Measurements from ENCODE around the gene UGT8.
"Not testable (repeated sequence)": the region's sequence is repeated elsewhere in the genome, so short reads cannot be mapped to it uniquely, and the experiment has no call there.

Gene UGT8

GRCh38 chr4:114606245-114606644, 7.6 kb downstream of the UGT8 start:
- no peak for FAIRE-seq

GRCh38 chr4:114607056-114607455, 8.4 kb downstream of the UGT8 start:
- FAIRE-seq = no peak

- FAIRE-seq = no peak
These were observed 15.0 kb downstream of the UGT8 start for GRCh38 chr4:114613560-114613959.

GRCh38 chr4:114615435-114615834, 16.8 kb downstream of the UGT8 start:
- no peak for FAIRE-seq

GRCh38 chr4:114616036-114616435, 17.4 kb downstream of the UGT8 start:
- not testable (repeated sequence) for FAIRE-seq

- FAIRE-seq = no peak
These were observed 27.6 kb downstream of the UGT8 start for GRCh38 chr4:114626196-114626595.

DNA sequence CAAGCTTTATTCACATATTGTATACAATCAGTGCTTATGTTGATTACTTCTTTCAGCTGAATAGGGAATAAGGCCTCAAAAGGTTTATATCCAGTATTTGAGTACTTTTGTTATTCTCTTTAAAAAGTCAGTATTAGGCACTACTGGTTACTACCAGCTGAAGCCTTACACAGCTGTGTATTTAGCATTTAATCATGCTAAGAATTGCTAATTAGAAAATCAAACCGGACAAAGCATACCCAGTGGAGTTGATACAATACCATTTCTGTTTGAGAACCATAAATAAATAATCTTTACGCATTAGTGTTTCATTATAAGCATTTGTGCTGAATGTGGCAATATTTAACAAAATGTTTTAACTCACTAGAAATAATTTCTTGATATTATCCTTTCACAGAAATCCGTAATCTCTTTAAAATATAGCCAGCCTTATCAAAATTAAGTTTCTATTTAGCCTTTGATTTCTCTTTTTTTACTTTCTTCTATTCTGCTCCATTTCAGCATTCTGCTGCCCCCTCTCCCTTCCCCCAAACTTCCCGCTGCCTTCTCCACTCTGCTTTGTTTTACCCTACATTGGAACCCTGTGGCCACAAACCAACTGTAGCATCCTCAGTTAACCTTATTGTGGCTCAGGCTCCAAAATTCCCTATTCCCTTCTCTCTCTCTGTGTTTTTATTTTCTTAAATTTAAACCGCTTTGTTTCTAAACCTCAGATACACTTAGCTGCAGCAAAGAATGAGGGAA, 37.8 kb downstream of the UGT8 start:
- FAIRE-seq = no peak

DNA sequence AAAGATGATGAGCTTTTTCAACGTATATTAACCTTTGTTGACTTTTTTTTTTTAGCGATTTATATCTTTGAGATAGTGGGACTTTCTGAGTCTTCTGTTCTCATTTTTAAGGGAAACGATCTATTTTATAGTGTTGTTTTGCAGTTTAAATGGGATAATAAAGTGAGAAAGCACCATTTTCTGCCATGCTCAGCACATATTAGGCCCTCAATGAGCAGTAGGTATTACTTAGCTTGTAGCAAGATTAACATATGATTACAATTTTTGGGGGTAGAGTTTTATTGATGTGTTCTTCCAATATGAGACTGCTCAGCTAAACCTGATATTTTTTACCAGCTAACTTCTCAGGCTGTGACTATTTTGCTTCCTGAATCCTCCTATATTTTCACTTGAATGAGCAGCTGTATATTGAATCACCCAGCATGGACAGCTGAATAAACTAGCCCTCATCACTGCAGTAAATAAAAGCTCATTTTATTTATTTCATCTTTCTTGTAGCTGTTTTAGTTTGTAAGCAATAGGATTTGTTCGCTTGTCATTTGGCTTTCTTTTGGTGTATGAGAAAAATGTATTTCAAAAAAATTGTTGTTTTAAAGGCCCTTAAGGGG, 43.7 kb downstream of the UGT8 start:
- FAIRE-seq = no peak

DNA sequence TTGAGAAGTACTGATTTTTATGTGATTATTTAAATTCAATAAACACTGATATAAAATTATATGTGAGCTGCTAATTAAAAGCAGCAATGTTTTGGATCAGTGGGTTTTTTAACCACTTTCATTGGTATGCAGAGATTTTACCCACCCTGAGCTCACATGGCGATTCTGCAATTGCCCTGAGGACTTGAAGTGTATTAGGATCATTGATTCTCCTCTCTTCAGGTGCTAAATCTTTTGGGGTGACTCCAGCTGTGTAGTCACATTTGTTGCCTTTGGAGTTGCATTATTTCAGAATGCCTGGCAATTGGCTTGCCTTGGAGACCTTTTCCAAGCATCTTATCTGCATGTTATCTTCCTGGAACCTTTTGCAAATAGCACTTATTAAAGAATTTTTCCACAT, 51.3 kb downstream of the UGT8 start:
- no peak for FAIRE-seq

DNA sequence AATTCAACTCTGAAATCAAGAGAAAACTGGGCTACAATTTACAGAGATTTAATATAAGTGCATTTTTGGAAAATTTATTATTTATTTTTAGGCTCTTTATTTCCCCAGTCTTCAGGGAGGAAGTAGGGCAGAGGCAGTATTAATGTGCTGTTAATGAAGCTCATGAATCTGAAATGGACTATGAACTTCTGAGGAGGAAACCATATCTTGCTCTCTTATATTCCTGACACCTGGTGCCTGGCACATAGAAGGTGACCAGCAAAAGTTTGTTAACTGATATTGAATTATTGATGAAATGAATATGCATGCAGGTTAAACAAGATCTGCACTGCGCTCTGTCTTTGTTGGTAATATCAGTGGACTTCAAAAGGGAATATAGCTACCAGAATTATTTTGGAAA, 55.1 kb downstream of the UGT8 start:
- FAIRE-seq = no peak

GRCh38 chr4:114654592-114654991, 56.0 kb downstream of the UGT8 start:
- FAIRE-seq = no peak

- FAIRE-seq = no peak
These were observed 59.6 kb downstream of the UGT8 start for GRCh38 chr4:114658179-114658578.

- FAIRE-seq = no peak
These were observed 60.2 kb downstream of the UGT8 start for GRCh38 chr4:114658776-114659175.

DNA sequence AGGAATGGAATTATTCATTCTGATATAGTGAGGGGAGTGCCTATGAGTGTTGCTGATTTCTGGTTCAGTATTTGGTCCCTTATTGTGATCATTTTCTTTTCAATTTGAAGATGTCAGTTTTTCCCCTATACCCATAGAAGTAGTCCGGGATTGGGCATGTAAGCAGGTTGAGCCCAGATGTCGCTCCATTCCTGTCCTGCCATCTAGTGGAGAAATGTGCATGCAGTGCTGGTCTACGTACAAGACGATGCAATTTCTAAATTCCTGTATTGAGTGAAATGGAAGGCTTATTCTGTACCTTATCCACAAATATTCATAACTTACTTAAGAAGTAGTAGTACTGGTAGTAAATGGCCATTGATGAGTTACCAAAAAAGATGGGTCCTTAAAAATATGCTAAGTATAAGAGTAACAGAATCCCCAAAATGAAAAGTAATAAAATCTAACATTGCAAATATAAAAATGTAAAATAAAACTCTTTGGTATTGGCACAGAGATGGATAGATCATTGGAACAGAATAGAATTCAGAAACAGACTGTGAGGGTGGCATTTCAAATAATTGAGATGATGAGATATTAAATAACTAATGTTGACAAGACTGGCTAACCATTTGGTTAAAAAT, 60.9 kb downstream of the UGT8 start:
- peak; percentile 60 for FAIRE-seq

DNA sequence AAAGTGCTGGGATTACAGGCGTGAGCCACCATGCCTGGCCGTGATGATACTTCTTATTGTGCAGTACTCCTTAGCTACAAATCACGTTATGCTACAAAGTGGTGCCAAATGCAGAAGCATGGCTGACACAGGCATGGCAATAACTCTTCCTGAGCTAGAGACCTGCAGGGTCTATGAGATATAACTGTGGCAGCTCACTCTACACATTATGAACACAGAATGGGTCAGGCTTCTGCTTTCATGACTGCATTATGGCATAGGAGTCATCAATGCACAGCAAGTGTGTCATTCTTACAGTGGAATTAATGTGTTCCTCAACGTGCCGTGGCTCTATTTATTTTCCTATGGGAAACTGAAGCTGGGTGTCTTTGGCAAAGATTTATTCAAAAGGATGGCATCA, 64.5 kb downstream of the UGT8 start:
- FAIRE-seq = no peak

DNA sequence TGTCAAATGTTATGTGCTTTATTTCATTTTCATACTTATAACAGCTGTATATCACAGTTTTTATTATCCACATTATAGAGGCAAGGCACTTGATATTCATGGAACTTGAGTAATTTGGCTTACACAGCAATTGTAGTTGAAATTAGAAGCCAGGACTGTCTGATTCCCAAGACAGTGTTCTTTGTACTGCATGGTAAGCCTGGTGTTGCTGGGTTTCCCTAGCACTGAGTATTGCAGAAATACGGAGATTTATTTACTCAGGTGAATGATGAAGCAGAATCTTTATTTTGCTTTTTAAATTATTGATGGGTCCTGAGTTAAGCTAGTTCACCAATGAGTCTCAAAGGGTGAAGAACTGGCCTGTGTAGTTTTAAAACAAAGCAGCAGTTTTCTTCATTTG, 70.0 kb downstream of the UGT8 start:
- no peak for FAIRE-seq

- FAIRE-seq = not testable (repeated sequence)
These were observed 72.1 kb downstream of the UGT8 start for GRCh38 chr4:114670733-114671132.

- no peak for FAIRE-seq
These were observed 74.7 kb downstream of the UGT8 start for GRCh38 chr4:114673306-114673705.

DNA sequence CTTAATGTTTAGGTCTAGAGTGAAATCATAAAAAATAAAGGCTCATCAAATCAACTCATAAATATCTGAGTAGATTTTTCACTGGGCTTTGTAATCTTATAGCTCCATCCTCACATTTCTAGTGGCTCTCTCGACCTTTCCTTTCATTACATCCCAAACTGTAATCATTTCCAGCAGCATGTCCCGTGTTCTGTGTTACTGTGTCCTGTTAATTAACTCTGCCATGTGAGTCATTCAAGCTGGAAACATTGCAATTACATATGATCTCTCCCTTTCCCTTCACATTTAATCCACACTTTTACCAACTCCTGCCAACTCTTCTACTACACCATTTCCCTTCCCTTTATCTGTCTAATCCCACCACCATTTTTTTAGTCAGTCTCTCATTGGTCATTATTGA, 75.5 kb downstream of the UGT8 start:
- no peak for FAIRE-seq

GRCh38 chr4:114677346-114677979, 78.9 kb downstream of the UGT8 start:
- no peak for FAIRE-seq

- no peak for FAIRE-seq
These were observed 85.9 kb downstream of the UGT8 start for GRCh38 chr4:114684462-114684861.

GRCh38 chr4:114688059-114688458, 89.5 kb downstream of the UGT8 start:
- FAIRE-seq = no peak

- no peak for FAIRE-seq
These were observed 92.0 kb downstream of the UGT8 start for GRCh38 chr4:114690571-114690970.

- no peak for FAIRE-seq
These were observed 93.3 kb downstream of the UGT8 start for GRCh38 chr4:114691865-114692264.

All from G401.6 (cell line).